Neural progenitor cell (in vitro differentiated cells): Measurements from ENCODE around the gene BPIFA1. TPM values are rescaled to one million over a fixed set of nuclear protein-coding genes. Genes with fewer than 3 reads are reported as not detected.

Experiments
- DNase-seq: peaks from one replicate; pipeline ENCODE4 v3.0.0-alpha.2; 2016; ENCODE audit warnings: low spot score
- H2AFZ ChIP-seq: fragments of 200-600 bp; sonication (generic); replicated peaks from 2 replicates; pipeline ENCODE4 v1.6.1; 2016; ENCODE audit warnings: antibody characterized with exemption
- H3F3A ChIP-seq: fragments of 200-600 bp; sonication (generic); 2 replicates; pipeline ENCODE4 v1.6.1; 2016; ENCODE audit warnings: antibody characterized with exemption, low read depth
- H3K27ac ChIP-seq: fragments of 200-600 bp; sonication (generic); 2 replicates; pipeline ENCODE4 v1.5.1; 2016; ENCODE audit warnings: mild to moderate bottlenecking
- H3K27me3 ChIP-seq: fragments of 200-600 bp; sonication (generic); 2 replicates; pipeline ENCODE4 v1.6.1; 2016; ENCODE audit warnings: mild to moderate bottlenecking, moderate library complexity
- H3K36me3 ChIP-seq: fragments of 200-600 bp; sonication (generic); 2 replicates; pipeline ENCODE4 v1.5.1; 2016
- H3K4me1 ChIP-seq: fragments of 200-600 bp; sonication (generic); 2 replicates; pipeline ENCODE4 v1.6.1; 2016; ENCODE audit warnings: mixed run types
- H3K4me2 ChIP-seq: fragments of 200-600 bp; sonication (generic); 2 replicates; pipeline ENCODE4 v1.6.1; 2016
- H3K4me3 ChIP-seq: fragments of 200-600 bp; sonication (generic); 2 replicates; pipeline ENCODE4 v1.5.1; 2016
- H3K79me2 ChIP-seq: fragments of 200-600 bp; sonication (generic); 2 replicates; pipeline ENCODE4 v1.6.1; 2016; ENCODE audit warnings: low read depth
- H3K9ac ChIP-seq: fragments of 200-600 bp; sonication (generic); 2 replicates; pipeline ENCODE4 v1.6.1; 2016
- H3K9me3 ChIP-seq: fragments of 200-600 bp; sonication (generic); 2 replicates; pipeline ENCODE4 v1.5.1; 2016; ENCODE audit warnings: low read depth
- H4K20me1 ChIP-seq: fragments of 200-600 bp; sonication (generic); 2 replicates; pipeline ENCODE4 v1.6.1; 2016; ENCODE audit warnings: low read depth
- H3K27ac Mint-ChIP-seq: 3 replicates; pipeline ENCODE4 v1.8.0; 2021; ENCODE audit warnings: mixed read lengths
- H3K27me3 Mint-ChIP-seq: 2 replicates; pipeline ENCODE4 v1.8.0; 2022; ENCODE audit warnings: low read depth, mild to moderate bottlenecking, inconsistent platforms, moderate library complexity, mixed read lengths; ENCODE audit not compliant: insufficient read depth
- H3K36me3 Mint-ChIP-seq: 3 replicates; pipeline ENCODE4 v1.8.0; 2021; ENCODE audit warnings: mixed read lengths
- H3K4me1 Mint-ChIP-seq: 3 replicates; pipeline ENCODE4 v1.8.0; 2021; ENCODE audit warnings: mixed read lengths
- H3K4me3 Mint-ChIP-seq: 3 replicates; pipeline ENCODE4 v1.8.0; 2021; ENCODE audit warnings: mild to moderate bottlenecking, moderate library complexity, mixed read lengths
- H3K9me3 Mint-ChIP-seq: 3 replicates; pipeline ENCODE4 v1.8.0; 2020; ENCODE audit warnings: mixed read lengths
- EZH2 ChIP-seq: fragments of 200-600 bp; sonication (generic); IDR thresholded peaks from 2 replicates; pipeline ENCODE4 v1.6.1; 2017; ENCODE audit warnings: antibody characterized with exemption, mild to moderate bottlenecking, moderate library complexity
- EZH2phosphoT487 ChIP-seq: fragments of 200-600 bp; sonication (generic); IDR thresholded peaks from 2 replicates; pipeline ENCODE4 v1.6.1; 2017; ENCODE audit warnings: antibody characterized with exemption
- total RNA-seq: library from RNA; depleted of rRNA; stranded (reverse); fragments of >200 nt; gene quantifications from 2 replicates; pipeline ENCODE4 v1.2.3, GENCODE V29; 2015; ENCODE audit warnings: low replicate concordance
- TF ChIP-seq, protein P1 (sequence below): fragments of 200-600 bp; sonication (generic); IDR thresholded peaks from 2 replicates; pipeline ENCODE4 v1.5.1; 2017; ENCODE audit warnings: antibody characterized with exemption, mild to moderate bottlenecking

BPIFA1 gene
- total RNA-seq, 1 donor from 2014 or later: not detected

DNA sequence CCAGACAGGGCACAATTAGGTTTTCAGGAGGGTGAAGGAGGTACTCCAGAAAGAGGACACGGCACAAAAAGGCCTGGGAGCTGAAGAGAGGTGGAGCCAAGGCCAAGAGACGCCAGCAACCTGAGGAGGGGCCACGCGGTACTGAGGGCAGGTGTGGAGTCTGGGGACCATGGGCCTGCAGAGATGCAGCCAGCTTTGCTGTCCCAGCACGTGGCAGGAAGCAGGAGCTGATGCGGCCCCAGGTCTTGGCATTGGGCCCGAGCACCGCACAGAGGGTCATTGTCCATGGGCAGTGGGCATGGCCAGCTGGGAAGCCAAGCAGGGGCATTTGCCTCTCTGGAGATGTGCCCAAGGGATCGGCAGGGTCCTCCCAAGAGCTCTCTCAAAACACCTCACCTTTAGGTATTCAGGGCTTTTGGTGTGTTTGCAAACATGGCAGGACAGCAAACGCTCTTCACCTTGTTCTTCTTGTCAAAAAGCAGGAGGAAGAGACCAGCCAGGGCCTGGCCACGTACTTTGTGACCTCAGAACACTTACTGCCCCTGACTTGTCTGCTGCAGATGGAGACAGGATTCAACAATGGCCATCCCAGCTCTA, 45.9 kb downstream of the BPIFA1 start:
- Histone ChIP-seq H3K9ac (no peak overlapping the region), H3K4me3 (no peak overlapping the region), H3K4me1 (peaks cover 13% of the 10 kb centered on the region), H3K4me2 (no peak overlapping the region), H3K9me3 (no peaks in the 10 kb centered on the region), H2AFZ (no peak overlapping the region), H3F3A (no peaks in the 10 kb centered on the region), H3K36me3 (no peaks in the 10 kb centered on the region), H3K79me2 (no peaks in the 10 kb centered on the region), H4K20me1 (no peaks in the 10 kb centered on the region), H3K27ac (no peak overlapping the region), H3K27me3 (no peaks in the 10 kb centered on the region)
- Mint-ChIP-seq H3K4me3 (no peak overlapping the region), H3K36me3 (no peaks in the 10 kb centered on the region), H3K27me3 (peaks cover 17% of the 10 kb centered on the region), H3K9me3 (no peaks in the 10 kb centered on the region), H3K4me1 (peaks cover 15% of the 10 kb centered on the region), H3K27ac (no peak overlapping the region)
- no peak for DNase-seq
- TF ChIP-seq, protein P1, sequence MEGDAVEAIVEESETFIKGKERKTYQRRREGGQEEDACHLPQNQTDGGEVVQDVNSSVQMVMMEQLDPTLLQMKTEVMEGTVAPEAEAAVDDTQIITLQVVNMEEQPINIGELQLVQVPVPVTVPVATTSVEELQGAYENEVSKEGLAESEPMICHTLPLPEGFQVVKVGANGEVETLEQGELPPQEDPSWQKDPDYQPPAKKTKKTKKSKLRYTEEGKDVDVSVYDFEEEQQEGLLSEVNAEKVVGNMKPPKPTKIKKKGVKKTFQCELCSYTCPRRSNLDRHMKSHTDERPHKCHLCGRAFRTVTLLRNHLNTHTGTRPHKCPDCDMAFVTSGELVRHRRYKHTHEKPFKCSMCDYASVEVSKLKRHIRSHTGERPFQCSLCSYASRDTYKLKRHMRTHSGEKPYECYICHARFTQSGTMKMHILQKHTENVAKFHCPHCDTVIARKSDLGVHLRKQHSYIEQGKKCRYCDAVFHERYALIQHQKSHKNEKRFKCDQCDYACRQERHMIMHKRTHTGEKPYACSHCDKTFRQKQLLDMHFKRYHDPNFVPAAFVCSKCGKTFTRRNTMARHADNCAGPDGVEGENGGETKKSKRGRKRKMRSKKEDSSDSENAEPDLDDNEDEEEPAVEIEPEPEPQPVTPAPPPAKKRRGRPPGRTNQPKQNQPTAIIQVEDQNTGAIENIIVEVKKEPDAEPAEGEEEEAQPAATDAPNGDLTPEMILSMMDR: no peak
- no peak for TF ChIP-seq EZH2
- TF ChIP-seq EZH2phosphoT487: no peak

DNA sequence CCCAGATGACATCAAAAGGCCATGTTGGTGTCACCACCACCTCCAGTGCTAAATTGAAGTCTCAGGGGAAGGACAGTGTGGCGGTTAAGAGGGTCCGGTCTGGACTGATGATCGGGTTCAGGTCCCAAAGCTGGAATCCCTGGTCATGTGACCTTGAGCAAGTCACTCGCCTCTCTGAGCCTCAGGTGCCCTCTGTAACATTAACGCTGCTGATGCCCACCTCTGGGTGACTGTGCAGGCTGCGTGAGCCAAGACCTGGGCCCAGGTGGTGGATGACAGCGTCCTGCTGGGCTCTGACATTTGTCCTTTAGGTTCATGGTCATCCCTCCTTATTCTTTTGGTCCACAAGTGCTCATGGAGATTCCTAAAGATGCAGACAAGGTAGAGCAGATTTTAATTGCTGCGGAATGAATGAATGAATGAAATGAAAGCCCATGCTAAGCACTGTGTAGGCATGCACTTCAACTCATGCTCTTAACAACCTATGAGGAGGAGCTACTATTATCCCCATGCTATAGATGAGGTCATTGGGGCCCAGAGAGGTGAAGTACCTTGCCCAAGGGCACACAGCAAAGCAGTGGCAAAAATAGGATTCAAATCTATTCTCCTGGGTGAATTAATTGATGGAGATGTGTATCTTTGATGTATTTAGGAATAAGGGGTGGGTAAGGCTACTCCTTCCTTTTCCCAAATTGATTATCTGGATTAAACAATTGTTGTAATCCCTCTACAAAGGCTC, 46.6 kb downstream of the BPIFA1 start:
- Mint-ChIP-seq H3K27ac (no peak overlapping the region), H3K9me3 (no peaks in the 10 kb centered on the region), H3K36me3 (no peaks in the 10 kb centered on the region), H3K4me3 (no peak overlapping the region), H3K4me1 (peaks cover 14% of the 10 kb centered on the region), H3K27me3 (peaks cover 20% of the 10 kb centered on the region)
- H3K27me3 ChIP-seq: no peaks in the 10 kb centered on the region
- H3K4me3 ChIP-seq: no peak overlapping the region
- no peak overlapping the region for H2AFZ ChIP-seq
- no peak for DNase-seq
- no peak overlapping the region for H3K4me2 ChIP-seq
- no peak overlapping the region for H3K27ac ChIP-seq
- no peak overlapping the region for H3K9ac ChIP-seq
- no peaks in the 10 kb centered on the region for H3K9me3 ChIP-seq
- no peaks in the 10 kb centered on the region for H3F3A ChIP-seq
- H3K36me3 ChIP-seq: no peaks in the 10 kb centered on the region
- H3K79me2 ChIP-seq: no peaks in the 10 kb centered on the region
- TF ChIP-seq EZH2phosphoT487 (no peak), EZH2 (no peak)
- TF ChIP-seq, protein P1: no peak
- H3K4me1 ChIP-seq: peaks cover 12% of the 10 kb centered on the region
- H4K20me1 ChIP-seq: no peaks in the 10 kb centered on the region

DNA sequence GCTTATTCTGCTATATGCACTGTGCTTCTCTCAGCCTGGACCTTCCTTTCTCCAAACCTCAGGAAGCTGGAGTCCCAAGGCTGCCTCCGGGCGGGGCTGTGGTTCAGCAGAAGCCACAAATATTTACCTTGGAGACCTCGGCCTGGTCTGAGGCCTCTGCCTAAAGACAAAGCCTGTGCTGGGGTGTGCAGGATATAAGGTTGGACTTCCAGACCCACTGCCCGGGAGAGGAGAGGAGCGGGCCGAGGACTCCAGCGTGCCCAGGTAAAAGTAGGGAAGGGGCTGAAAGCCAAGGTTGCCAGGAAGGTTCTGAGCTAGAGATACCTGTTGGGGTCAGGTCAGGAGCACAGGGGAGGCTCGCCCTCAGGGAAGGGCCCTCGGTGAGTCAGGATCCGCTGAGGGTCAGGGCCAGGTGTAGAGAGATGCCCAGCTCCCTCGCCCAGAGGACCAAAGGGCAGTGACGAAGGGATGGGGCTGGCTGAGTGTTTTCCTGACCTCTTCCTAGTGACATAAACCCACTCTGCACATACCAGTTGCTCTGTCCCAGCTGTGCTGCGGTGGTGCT, 47.3 kb downstream of the BPIFA1 start, which contains the start of gene BPIFB1:
Gene BPIFB1 (plus strand): TSS at position 224 of the 565 bp plus-strand sequence. CDS start 2,860 bp downstream, outside the sequence.
- no peak within 1 kb of the TSS for H2AFZ ChIP-seq
- no peak within 1 kb of the TSS for H3K27ac ChIP-seq
- H3K36me3 ChIP-seq: no peaks in the 10 kb centered on the region
- no peak within 1 kb of the TSS for H3K4me3 ChIP-seq
- Mint-ChIP-seq H3K27me3 (peaks cover 16% of the 10 kb centered on the region), H3K9me3 (no peaks in the 10 kb centered on the region), H3K4me1 (peaks cover 7% of the 10 kb centered on the region), H3K27ac (no peak within 1 kb of the TSS), H3K4me3 (no peak within 1 kb of the TSS), H3K36me3 (no peaks in the 10 kb centered on the region)
- H3K4me1 ChIP-seq: peaks cover 5% of the 10 kb centered on the region
- no peaks in the 10 kb centered on the region for H3K9me3 ChIP-seq
- TF ChIP-seq, protein P1: no peak
- no peak for TF ChIP-seq EZH2
- no peak for TF ChIP-seq EZH2phosphoT487
- no peaks in the 10 kb centered on the region for H4K20me1 ChIP-seq
- H3K4me2 ChIP-seq: no peak within 1 kb of the TSS
- H3K9ac ChIP-seq: no peak within 1 kb of the TSS
- no peaks in the 10 kb centered on the region for H3F3A ChIP-seq
- no peaks in the 10 kb centered on the region for H3K27me3 ChIP-seq
- no peaks in the 10 kb centered on the region for H3K79me2 ChIP-seq
- DNase-seq: no peak
